ENCODE measurements around the gene USP33.
"Not testable (repeated sequence)": the region's sequence is repeated elsewhere in the genome, so short reads cannot be mapped to it uniquely, and the experiment has no call there.

- not testable (repeated sequence) for TF ChIP-seq EZH2 (IDR thresholded peaks at IDR 0.05; ENCODE audit: insufficient read depth, poor library complexity, severe bottlenecking); EZH2phosphoT487 (IDR thresholded peaks at IDR 0.05; ENCODE audit: insufficient read depth, low read depth)
Measured at GRCh38 chr1:77646224-77646623, 113.4 kb downstream of the USP33 start.
